Suppressor macrophage treated with lipopolysaccharide for 1 hour (primary cell): ENCODE data around the gene IL17RA.
A peak's percentile ranks its signal among the peaks of the same experiment; 100 is the strongest.

ENCODE experiments used
- DNase-seq, 3 donors: peaks; one replicate each; pipeline ENCODE4 v3.0.0-alpha.2; 2020 to 2022

Gene IL17RA

GRCh38 chr22:17106161-17106784, 21.5 kb downstream of the IL17RA start:
- DNase-seq = peak in 1 of 3 donors; percentile 65

- peak; percentile 88 to 95 (median 93) for DNase-seq
Measured at GRCh38 chr22:17106785-17107546, 22.2 kb downstream of the IL17RA start.

GRCh38 chr22:17107547-17107810, 22.7 kb downstream of the IL17RA start:
- no peak for DNase-seq

- DNase-seq = no peak
Measured at GRCh38 chr22:17108256-17109112, 23.7 kb downstream of the IL17RA start.

- DNase-seq = no peak
Measured at GRCh38 chr22:17109113-17109865, 24.5 kb downstream of the IL17RA start.

GRCh38 chr22:17109976-17110375, 25.2 kb downstream of the IL17RA start:
- DNase-seq = no peak

- DNase-seq = no peak
Measured at GRCh38 chr22:17110791-17111550, 26.2 kb downstream of the IL17RA start.

- DNase-seq = no peak
Measured at GRCh38 chr22:17112491-17113042, 27.8 kb downstream of the IL17RA start.

- DNase-seq = no peak
Measured at GRCh38 chr22:17113600-17113999, 28.8 kb downstream of the IL17RA start.

GRCh38 chr22:17114173-17114897, 29.5 kb downstream of the IL17RA start:
- no peak for DNase-seq

- no peak for DNase-seq
Measured at GRCh38 chr22:17114898-17115235, 30.1 kb downstream of the IL17RA start.

- peak in 2 of 3 donors; percentile 36 to 46 for DNase-seq
Measured at GRCh38 chr22:17115236-17115635, 30.4 kb downstream of the IL17RA start.

- DNase-seq = peak in 1 of 3 donors; percentile 26
Measured at GRCh38 chr22:17115945-17116565, 31.3 kb downstream of the IL17RA start.

- peak in 2 of 3 donors; percentile 31 to 47 for DNase-seq
Measured at GRCh38 chr22:17116572-17117330, 32.0 kb downstream of the IL17RA start.

- no peak for DNase-seq
Measured at GRCh38 chr22:17117400-17117799, 32.6 kb downstream of the IL17RA start.

GRCh38 chr22:17117890-17118289, 33.1 kb downstream of the IL17RA start:
- DNase-seq = peak; percentile 62 to 80 (median 66)

GRCh38 chr22:17118342-17118741, 33.5 kb downstream of the IL17RA start:
- DNase-seq = no peak

GRCh38 chr22:17119481-17120202, 34.8 kb downstream of the IL17RA start:
- peak; percentile 73 to 90 (median 80) for DNase-seq

GRCh38 chr22:17120281-17120680, 35.5 kb downstream of the IL17RA start:
- DNase-seq = peak; percentile 41 to 76 (median 58)
